OCI-LY3 (cell line): ENCODE data around the gene GNAL.

Experiments
- H2AFZ ChIP-seq: fragments of 200-600, 300-600 bp; shearing (Covaris generic); 2 replicates; pipeline ENCODE4 v1.6.0; 2014; ENCODE audit warnings: antibody characterized with exemption, low read depth, low read length
- H3K27ac ChIP-seq: fragments of 200-600, 300-600 bp; sonication (generic); 2 replicates; pipeline ENCODE4 v1.5.1; 2014; ENCODE audit warnings: mild to moderate bottlenecking, low read length, moderate library complexity, mixed read lengths
- H3K27me3 ChIP-seq: fragments of 200-600, 300-600 bp; sonication (generic); 2 replicates; pipeline ENCODE4 v1.6.1; 2014; ENCODE audit warnings: low read depth, low read length, mixed read lengths
- H3K36me3 ChIP-seq: fragments of 200-600, 300-600 bp; sonication (generic); replicated peaks from 2 replicates; pipeline ENCODE3; 2014; ENCODE audit warnings: low read depth, low read length, mixed read lengths
- H3K4me1 ChIP-seq: fragments of 300-600, 200-600 bp; sonication (generic); 2 replicates; pipeline ENCODE4 v1.6.1; 2014; ENCODE audit warnings: low read length, mixed read lengths
- H3K4me2 ChIP-seq: fragments of 200-600, 300-600 bp; sonication (generic); 2 replicates; pipeline ENCODE4 v1.6.1; 2014; ENCODE audit warnings: low read length, mixed read lengths
- H3K4me3 ChIP-seq: fragments of 300-600, 200-600 bp; sonication (generic); 2 replicates; pipeline ENCODE4 v1.5.1; 2014; ENCODE audit warnings: antibody characterized with exemption, mild to moderate bottlenecking, low read length, moderate library complexity
- H3K79me2 ChIP-seq: fragments of 300-600, 200-600 bp; shearing (Covaris generic); 2 replicates; pipeline ENCODE4 v1.6.1; 2014; ENCODE audit warnings: mild to moderate bottlenecking, low read length, mixed read lengths
- H3K9ac ChIP-seq: fragments of 300-600, 200-600 bp; shearing (Covaris generic); 2 replicates; pipeline ENCODE4 v1.6.0; 2014; ENCODE audit warnings: mild to moderate bottlenecking, low read length, moderate library complexity
- H3K9me3 ChIP-seq: fragments of 200-600, 300-600 bp; shearing (Covaris generic); 2 replicates; pipeline ENCODE4 v1.6.1; 2014; ENCODE audit warnings: low read length, mixed read lengths; ENCODE audit not compliant: insufficient read depth
- H4K20me1 ChIP-seq: fragments of 200-600, 300-600 bp; sonication (generic); 2 replicates; pipeline ENCODE4 v1.6.1; 2016; ENCODE audit warnings: low read length, mixed read lengths; ENCODE audit not compliant: insufficient read depth
- CTCF ChIP-seq: fragments of 200-600, 300-600 bp; sonication (generic); IDR thresholded peaks from 2 replicates; pipeline ENCODE4 v1.5.1; 2014; ENCODE audit warnings: antibody characterized with exemption, low read length, low read depth
- EZH2phosphoT487 ChIP-seq: fragments of 200-600 bp; shearing (Covaris generic); IDR thresholded peaks from 2 replicates; pipeline ENCODE4 v1.6.1; 2018; ENCODE audit warnings: antibody characterized with exemption, mixed run types, low read depth

Gene GNAL

GRCh38 chr18:11674119-11674518 lies 14.9 kb upstream of the GNAL start:
- Histone ChIP-seq H3K9me3 (no peaks in the 10 kb centered on the region), H3K36me3 (no peaks in the 10 kb centered on the region), H3K4me1 (peaks cover 46% of the 10 kb centered on the region), H3K4me3 (no peak overlapping the region), H3K9ac (no peak overlapping the region), H3K79me2 (no peaks in the 10 kb centered on the region), H3K4me2 (no peak overlapping the region), H3K27me3 (no peaks in the 10 kb centered on the region), H4K20me1 (no peaks in the 10 kb centered on the region), H2AFZ (no peak overlapping the region), H3K27ac (no peak overlapping the region)
- TF ChIP-seq CTCF (no peak), EZH2phosphoT487 (no peak)

GRCh38 chr18:11676386-11676785 lies 12.7 kb upstream of the GNAL start:
- Histone ChIP-seq H3K4me2 (no peak overlapping the region), H3K4me3 (no peak overlapping the region), H4K20me1 (no peaks in the 10 kb centered on the region), H3K9ac (no peak overlapping the region), H3K4me1 (peaks cover 23% of the 10 kb centered on the region), H3K9me3 (no peaks in the 10 kb centered on the region), H3K36me3 (no peaks in the 10 kb centered on the region), H3K27ac (no peak overlapping the region), H3K79me2 (no peaks in the 10 kb centered on the region), H3K27me3 (0 out of 2 replicates have a peak, but pooled peaks cover 5% of the 10 kb centered on the region), H2AFZ (no peak overlapping the region)
- TF ChIP-seq CTCF (no peak), EZH2phosphoT487 (no peak)

DNA sequence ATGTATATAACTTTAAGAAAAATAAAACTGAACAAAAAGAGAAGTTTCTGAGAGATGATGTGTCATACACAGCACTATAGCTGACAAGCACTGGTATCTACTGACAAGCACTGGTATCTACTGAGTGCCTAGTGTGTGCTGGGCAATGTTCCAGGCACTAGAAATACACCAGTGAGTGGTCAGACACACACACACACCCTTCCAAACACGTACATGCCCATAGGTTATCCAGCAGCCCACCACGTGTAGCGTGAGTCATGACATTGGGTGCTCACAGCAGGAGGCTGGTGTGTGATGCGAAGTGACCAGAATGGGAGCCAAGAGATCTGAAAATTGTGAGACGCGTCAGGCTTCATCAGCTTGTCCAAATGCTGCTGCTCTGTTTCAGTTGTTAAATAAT lies 12.2 kb upstream of the GNAL start:
- Histone ChIP-seq H2AFZ (no peak overlapping the region), H3K4me1 (peaks cover 18% of the 10 kb centered on the region), H3K27ac (no peak overlapping the region), H3K4me2 (no peak overlapping the region), H3K9ac (no peak overlapping the region), H3K36me3 (no peaks in the 10 kb centered on the region), H3K4me3 (no peak overlapping the region), H3K79me2 (no peaks in the 10 kb centered on the region), H3K27me3 (0 out of 2 replicates have a peak, but pooled peaks cover 5% of the 10 kb centered on the region), H4K20me1 (no peaks in the 10 kb centered on the region), H3K9me3 (no peaks in the 10 kb centered on the region)
- TF ChIP-seq EZH2phosphoT487 (no peak), CTCF (no peak)

DNA sequence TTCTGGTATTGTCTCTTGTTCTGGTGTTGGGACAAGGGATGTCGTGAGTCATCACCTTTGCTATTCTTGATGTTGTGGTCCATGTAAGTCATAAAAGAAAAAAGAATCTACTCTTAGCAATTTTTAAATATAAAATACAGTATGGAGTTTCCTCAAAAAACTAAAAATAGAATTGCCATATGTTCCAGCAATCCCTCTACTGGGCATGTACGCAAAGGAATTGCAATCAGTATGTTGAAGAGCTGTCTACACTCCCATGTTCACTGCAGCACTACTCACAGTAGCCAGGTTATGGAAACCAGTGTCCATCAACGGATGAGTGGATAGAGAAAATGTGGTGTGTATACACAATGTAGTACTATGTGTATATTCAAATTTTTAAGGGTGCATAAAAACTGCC lies 10.9 kb upstream of the GNAL start:
- H4K20me1 ChIP-seq, result no peaks in the 10 kb centered on the region
- no peaks in the 10 kb centered on the region for H3K36me3 ChIP-seq
- no peaks in the 10 kb centered on the region for H3K79me2 ChIP-seq
- H3K4me3 ChIP-seq, result no peak overlapping the region
- TF ChIP-seq EZH2phosphoT487 (no peak), CTCF (no peak)
- H2AFZ ChIP-seq, result no peak overlapping the region
- H3K27ac ChIP-seq, result no peak overlapping the region
- no peaks in the 10 kb centered on the region for H3K9me3 ChIP-seq
- peaks cover 5% of the 10 kb centered on the region; the same call in 1 of the 2 replicates for H3K4me1 ChIP-seq
- no peak overlapping the region for H3K9ac ChIP-seq
- no peak overlapping the region for H3K4me2 ChIP-seq
- H3K27me3 ChIP-seq, result 0 out of 2 replicates have a peak, but pooled peaks cover 7% of the 10 kb centered on the region
